Mesenchymal stem cell (in vitro differentiated cells and primary cell): ENCODE results near the gene DYSF.

Source experiments
- DNase-seq: peaks from one replicate; pipeline ENCODE4 v3.0.0-alpha.2; 2013
- H2AFZ ChIP-seq: one replicate; pipeline ENCODE4 v1.6.1; 2013; ENCODE audit warnings: low read depth, mild to moderate bottlenecking, control low read depth, inconsistent platforms, low read length, moderate library complexity
- H2AK5ac ChIP-seq: 2 replicates; pipeline ENCODE4 v1.6.1; 2013; ENCODE audit warnings: low read length, moderate library complexity, mild to moderate bottlenecking, inconsistent platforms; ENCODE audit not compliant: severe bottlenecking
- H2BK120ac ChIP-seq: one replicate; pipeline ENCODE4 v1.6.1; 2013; ENCODE audit warnings: low read depth, mild to moderate bottlenecking, inconsistent platforms, low read length, moderate library complexity
- H2BK12ac ChIP-seq, 2 experiments: one replicate each; pipeline ENCODE4 v1.6.1; 2013; ENCODE audit warnings: inconsistent platforms in 2 of 2, low read length in 2 of 2, mild to moderate bottlenecking in 2 of 2, moderate library complexity in 2 of 2, control low read depth in 1 of 2
- H2BK15ac ChIP-seq: one replicate; pipeline ENCODE4 v1.6.1; 2013; ENCODE audit warnings: mild to moderate bottlenecking, low read depth, inconsistent platforms; ENCODE audit not compliant: poor library complexity, severe bottlenecking
- H2BK5ac ChIP-seq: 2 replicates; pipeline ENCODE4 v1.6.1; 2013; ENCODE audit warnings: low read depth, mild to moderate bottlenecking, low read length, control low read depth, inconsistent platforms; ENCODE audit not compliant: poor library complexity, severe bottlenecking
- H3K14ac ChIP-seq, 2 experiments: one replicate each; pipeline ENCODE4 v1.6.1; 2013; ENCODE audit warnings: inconsistent platforms in 2 of 2, low read length in 2 of 2, control low read depth in 1 of 2, mild to moderate bottlenecking in 1 of 2, moderate library complexity in 1 of 2
- H3K18ac ChIP-seq, 2 experiments: one replicate each; pipeline ENCODE4 v1.6.1; 2013; ENCODE audit warnings: inconsistent platforms in 2 of 2, low read length in 2 of 2, control low read depth in 1 of 2, low read depth in 1 of 2, mild to moderate bottlenecking in 1 of 2
- H3K23ac ChIP-seq, 2 experiments: one replicate each; pipeline ENCODE4 v1.6.1; 2013; ENCODE audit warnings: inconsistent platforms in 2 of 2, low read length in 2 of 2, mild to moderate bottlenecking in 2 of 2, moderate library complexity in 2 of 2, control low read depth in 1 of 2
- H3K27ac ChIP-seq: 2 replicates; pipeline ENCODE4 v1.5.1; 2013; ENCODE audit warnings: mild to moderate bottlenecking, moderate library complexity, low read length, control low read depth, inconsistent platforms; ENCODE audit not compliant: poor library complexity, severe bottlenecking
- H3K27me3 ChIP-seq, 2 experiments: 2 replicates each; pipeline versions ENCODE4 v1.6.1 to v1.7.0; 2013; ENCODE audit warnings: low read length in 2 of 2, mild to moderate bottlenecking in 2 of 2, moderate library complexity in 2 of 2, control low read depth in 1 of 2, inconsistent platforms in 1 of 2; ENCODE audit not compliant: control insufficient read depth in 1 of 2, insufficient read depth in 1 of 2
- H3K36me3 ChIP-seq, 2 experiments: 2 replicates each; pipeline versions ENCODE4 v1.6.1 to v1.7.0; 2013; ENCODE audit warnings: low read length in 2 of 2, control low read depth in 1 of 2, inconsistent platforms in 1 of 2, low read depth in 1 of 2, mild to moderate bottlenecking in 1 of 2; ENCODE audit not compliant: insufficient read depth in 2 of 2, control insufficient read depth in 1 of 2
- H3K4ac ChIP-seq, 2 experiments: one replicate each; pipeline ENCODE4 v1.6.1; 2013; ENCODE audit warnings: inconsistent platforms in 2 of 2, low read length in 2 of 2, mild to moderate bottlenecking in 2 of 2, moderate library complexity in 2 of 2, control low read depth in 1 of 2, low read depth in 1 of 2
- H3K4me1 ChIP-seq: 2 replicates; pipeline ENCODE4 v1.6.1; 2013; ENCODE audit warnings: low read depth, low read length, control low read depth; ENCODE audit not compliant: control insufficient read depth, insufficient read depth
- H3K4me2 ChIP-seq: 2 replicates; pipeline ENCODE4 v1.6.1; 2013; ENCODE audit warnings: low read length, mild to moderate bottlenecking, inconsistent platforms; ENCODE audit not compliant: poor library complexity, severe bottlenecking
- H3K4me3 ChIP-seq, 2 experiments: 2 replicates each; pipeline versions ENCODE4 v1.5.1 to v1.7.0; 2013; ENCODE audit warnings: low read length in 2 of 2, mild to moderate bottlenecking in 2 of 2, control low read depth in 1 of 2, low read depth in 1 of 2; ENCODE audit not compliant: insufficient read depth in 1 of 2
- H3K79me1 ChIP-seq: replicated peaks from 2 replicates; pipeline ENCODE4 v1.6.1; 2013; ENCODE audit warnings: mild to moderate bottlenecking, control low read depth, low read length, inconsistent platforms; ENCODE audit not compliant: poor library complexity, severe bottlenecking
- H3K9ac ChIP-seq: 2 replicates; pipeline ENCODE4 v1.7.0; 2013; ENCODE audit warnings: mild to moderate bottlenecking, low read length, moderate library complexity
- H3K9me3 ChIP-seq: 2 replicates; pipeline ENCODE4 v1.7.0; 2013; ENCODE audit warnings: mild to moderate bottlenecking, low read length; ENCODE audit not compliant: control insufficient read depth
- H4K8ac ChIP-seq: one replicate; pipeline ENCODE4 v1.6.1; 2013; ENCODE audit warnings: inconsistent platforms, mild to moderate bottlenecking, low read length, moderate library complexity
- H4K91ac ChIP-seq: one replicate; pipeline ENCODE4 v1.6.1; 2013; ENCODE audit warnings: mild to moderate bottlenecking, low read length, inconsistent platforms
- WGBS: methylation state at CpG from one replicate; pipeline ENCODE4 v1.1.7; 2013; ENCODE audit warnings: mixed read lengths; 5-methylcytosine and 5-hydroxymethylcytosine counted together

The DYSF gene

DNA sequence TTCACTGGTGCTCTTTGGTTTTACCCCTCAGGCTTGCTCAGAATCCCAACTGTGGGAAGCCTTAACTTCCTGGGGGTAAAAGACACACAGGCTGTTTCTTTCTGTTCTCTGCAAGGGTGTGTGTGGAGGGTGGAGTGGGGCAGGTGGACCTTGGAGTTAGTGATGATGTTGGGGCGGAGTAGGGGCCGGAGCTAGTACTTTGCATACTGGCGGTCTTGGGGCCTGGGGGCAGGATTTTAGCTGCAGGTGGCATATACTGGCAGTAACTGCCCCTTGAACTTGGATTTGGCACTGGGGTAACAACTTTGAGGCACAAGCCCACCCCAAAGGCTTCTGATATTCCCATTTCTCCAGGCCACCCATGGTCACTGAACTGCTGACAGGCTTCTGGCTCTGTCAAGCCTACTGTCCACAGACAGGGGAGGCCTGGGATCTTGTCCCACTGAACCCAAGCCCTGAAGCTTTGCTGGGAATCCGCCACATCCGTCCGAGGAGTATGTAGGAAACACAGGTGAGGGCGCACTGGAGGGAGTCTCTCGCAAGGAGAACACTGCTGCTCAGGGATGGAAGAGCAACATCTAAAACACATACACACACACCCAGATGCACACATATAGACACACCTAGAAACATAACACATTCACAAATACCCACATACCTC is 258.9 kb downstream of the DYSF start:
- Histone ChIP-seq H2BK5ac (no peak overlapping the region), H4K91ac (no peak overlapping the region), H3K36me3 (no peaks in the 10 kb centered on the region), H4K8ac (no peak overlapping the region), H3K4me2 (no peak overlapping the region), H3K14ac (no peak overlapping the region), H3K23ac (no peak overlapping the region), H3K9me3 (peaks cover 3% of the 10 kb centered on the region), H3K27ac (no peak overlapping the region), H2BK15ac (no peak overlapping the region), H3K27me3 (peaks cover 0 to 13% of the 10 kb centered on the region in 2 experiments), H3K79me1 (no peaks in the 10 kb centered on the region), H3K4ac (no peak overlapping the region), H3K4me1 (peaks cover 15% of the 10 kb centered on the region), H2BK12ac (peak overlapping the region in 1 of 2 experiments; percentile 17), H2AFZ (no peak overlapping the region), H3K9ac (no peak overlapping the region), H2BK120ac (no peak overlapping the region), H2AK5ac (no peak overlapping the region), H3K4me3 (no peak overlapping the region), H3K18ac (no peak overlapping the region)
- WGBS: 99% methylated on average over 8 of the region's 8 CpGs
- no peak for DNase-seq

DNA sequence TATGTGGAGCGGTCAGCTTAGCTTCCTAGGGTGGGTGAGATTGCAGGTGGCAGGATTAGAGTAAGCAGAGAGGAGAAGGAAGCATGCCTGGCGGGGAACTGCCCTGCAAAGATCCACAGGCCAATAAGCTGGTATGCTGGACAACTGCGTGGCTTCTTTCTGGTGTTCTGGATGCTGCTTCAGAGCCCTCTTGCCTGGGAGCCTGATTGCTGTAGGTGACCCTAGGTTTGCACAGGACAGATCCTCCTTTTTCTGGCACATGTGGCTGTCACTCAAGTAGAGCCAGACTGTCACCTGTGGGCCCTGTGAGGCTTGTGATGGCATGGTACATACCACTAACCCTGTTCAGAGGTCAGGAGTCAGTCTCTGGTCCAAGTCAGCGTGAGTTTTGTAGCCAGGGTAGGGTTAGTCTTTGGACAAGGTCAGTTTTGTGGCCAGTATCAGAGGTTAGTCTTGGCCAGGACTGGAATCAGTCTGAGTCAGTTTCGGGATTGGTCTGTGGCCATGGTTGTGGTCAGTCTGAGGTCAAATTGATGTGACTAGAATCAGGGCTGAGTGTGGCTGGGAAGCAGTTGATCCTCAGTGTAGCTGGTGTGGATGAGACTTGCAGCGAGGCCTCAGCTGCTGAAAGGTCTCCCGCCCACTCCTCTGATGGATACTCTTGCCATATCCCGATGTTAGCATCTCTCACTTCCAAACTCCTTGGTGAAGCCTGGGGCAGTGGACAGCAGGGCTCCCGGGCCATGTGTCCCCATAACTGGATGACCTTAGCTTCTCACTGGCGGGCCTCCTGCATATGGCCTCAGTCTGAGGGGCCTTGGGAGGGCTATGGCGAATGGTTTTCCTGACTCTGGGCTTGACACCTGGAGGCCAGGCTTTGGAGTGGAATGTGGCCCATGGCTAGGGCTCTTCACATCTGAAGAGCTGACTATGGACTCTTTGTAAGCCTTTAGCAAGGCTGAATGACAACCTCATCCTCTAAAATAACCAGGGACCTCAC is 260.5 kb downstream of the DYSF start:
- peak; percentile 55 for DNase-seq
- H2BK120ac ChIP-seq: no peak overlapping the region
- H3K9ac ChIP-seq: no peak overlapping the region
- peaks cover 3% of the 10 kb centered on the region for H3K9me3 ChIP-seq
- no peak overlapping the region for H2BK5ac ChIP-seq
- peak overlapping the region; percentile 89 to 95 for H2BK12ac ChIP-seq
- H2BK15ac ChIP-seq: no peak overlapping the region
- H3K4me2 ChIP-seq: no peak overlapping the region
- no peak overlapping the region for H2AK5ac ChIP-seq
- peak overlapping the region; percentile 17 to 82 for H3K18ac ChIP-seq
- peak overlapping the region in 1 of 2 experiments; percentile 51 for H3K23ac ChIP-seq
- peaks cover 19% of the 10 kb centered on the region for H3K4me1 ChIP-seq
- no peak overlapping the region for H3K4me3 ChIP-seq
- no peaks in the 10 kb centered on the region for H3K36me3 ChIP-seq
- peak overlapping the region; percentile 52 for H4K91ac ChIP-seq
- no peak overlapping the region for H2AFZ ChIP-seq
- H3K27me3 ChIP-seq: peaks cover 0 to 13% of the 10 kb centered on the region in 2 experiments
- WGBS: 86% methylated on average over 11 of the region's 11 CpGs
- H3K4ac ChIP-seq: peak overlapping the region in 1 of 2 experiments; percentile 92
- peak overlapping the region in 1 of 2 experiments; percentile 85 for H3K14ac ChIP-seq
- no peak overlapping the region for H4K8ac ChIP-seq
- no peaks in the 10 kb centered on the region for H3K79me1 ChIP-seq
- no peak overlapping the region for H3K27ac ChIP-seq

DNA sequence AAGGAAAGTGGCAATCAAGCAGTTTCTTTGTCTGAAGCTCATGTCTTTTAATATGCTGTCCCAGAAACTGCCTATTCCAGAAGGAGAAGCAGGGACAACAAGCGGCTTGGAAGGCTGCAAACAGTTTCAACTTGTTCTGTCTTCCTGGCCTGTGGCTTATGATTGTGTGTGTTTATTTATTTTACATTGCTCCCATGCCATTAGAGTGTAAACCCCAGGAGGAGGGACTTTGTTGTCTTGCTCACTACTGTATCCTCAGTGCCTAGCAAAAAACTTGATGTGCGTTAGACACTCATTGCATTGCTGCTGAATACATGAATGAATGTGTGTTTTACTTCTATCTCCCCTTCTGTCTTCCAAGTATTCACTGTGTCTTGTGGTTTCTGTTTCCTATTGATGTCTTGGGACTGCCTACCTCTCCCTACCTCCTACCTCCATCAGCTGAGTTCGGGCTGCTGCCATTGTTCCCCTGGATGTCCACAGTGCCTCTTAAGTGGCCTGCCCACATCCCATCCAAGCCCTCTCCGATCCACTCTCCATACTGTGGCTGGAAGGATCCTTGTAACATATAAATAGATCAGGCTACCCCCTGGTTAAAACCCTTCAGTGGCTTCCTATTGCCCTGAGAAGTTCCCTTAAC is 261.4 kb downstream of the DYSF start:
- Histone ChIP-seq H4K91ac (peak overlapping the region; percentile 52), H3K4me2 (no peak overlapping the region), H3K4me3 (no peak overlapping the region), H3K4me1 (peaks cover 24% of the 10 kb centered on the region), H3K36me3 (no peaks in the 10 kb centered on the region), H3K18ac (peak overlapping the region; percentile 71 to 82), H3K23ac (no peak overlapping the region), H2BK15ac (no peak overlapping the region), H2BK5ac (no peak overlapping the region), H3K27me3 (peaks cover 0 to 11% of the 10 kb centered on the region in 2 experiments), H3K79me1 (no peaks in the 10 kb centered on the region), H3K14ac (no peak overlapping the region), H2AFZ (no peak overlapping the region), H3K9ac (no peak overlapping the region), H2AK5ac (no peak overlapping the region), H3K4ac (peak overlapping the region in 1 of 2 experiments; percentile 92), H3K27ac (no peak overlapping the region), H3K9me3 (peaks cover 3% of the 10 kb centered on the region), H2BK120ac (peak overlapping the region; percentile 69), H4K8ac (peak overlapping the region; percentile 58), H2BK12ac (peak overlapping the region; percentile 92 to 100)
- DNase-seq: peak; percentile 50
- 89% methylated on average over 3 of the region's 4 CpGs for WGBS
